Panc1 (cell line): ENCODE results near the gene DCBLD1. TPM values are rescaled to one million over a fixed set of nuclear protein-coding genes. Genes with fewer than 3 reads are reported as not detected.

Source experiments
- ATAC-seq: fragments of 200-7000 bp; cut with Tn5 transposase; 2 replicates; pipeline ENCODE4 v1.9.1; 2020; ENCODE audit warnings: mild to moderate bottlenecking, moderate library complexity
- BruUV-seq: library from RNA; stranded (reverse); fragments of 400-500 nt; replicated peaks from 2 replicates; lab custom pipeline; 2021; lab: Mats Ljungman, UMichigan
- CTCF ChIA-PET: fragments of 300-600 bp; sonication (Branson Sonifier 250); formaldehyde crosslinking; loops from one replicate; lab custom pipeline; 2022; ENCODE audit warnings: antibody characterized with exemption; lab: Charles Lee
- POLR2A ChIA-PET: fragments of 300-600 bp; sonication (Branson Sonifier 250); formaldehyde crosslinking; loops from one replicate; lab custom pipeline; 2022; ENCODE audit warnings: antibody characterized with exemption; lab: Charles Lee
- DNase-seq: peaks from one replicate; pipeline ENCODE4 v3.0.0-alpha.2; 2010; ENCODE audit warnings: low read depth, low spot score
- H3K27ac ChIP-seq: 2 replicates; pipeline ENCODE4 v1.5.1; 2011; ENCODE audit warnings: mild to moderate bottlenecking, low read length, inconsistent platforms
- H3K27me3 ChIP-seq: fragments of 200-500 bp; sonication (Bioruptor generic); 2 replicates; pipeline ENCODE4 v1.6.0; 2014; ENCODE audit warnings: low read length, inconsistent platforms; ENCODE audit not compliant: control insufficient read depth, insufficient read depth
- H3K36me3 ChIP-seq: fragments of 200-500 bp; sonication (Bioruptor generic); 2 replicates; pipeline ENCODE4 v1.5.1; 2014; ENCODE audit warnings: inconsistent platforms, mild to moderate bottlenecking, low read length, moderate library complexity; ENCODE audit not compliant: control insufficient read depth, insufficient read depth
- H3K4me1 ChIP-seq: 2 replicates; pipeline ENCODE4 v1.5.1; 2011; ENCODE audit warnings: inconsistent platforms, mild to moderate bottlenecking, low read length, moderate library complexity; ENCODE audit not compliant: control insufficient read depth, insufficient read depth
- H3K4me3 ChIP-seq, 2 experiments: 2 replicates each; pipeline ENCODE4 v1.5.1; 2011 to 2012; ENCODE audit warnings: low read depth in 2 of 2, low read length in 2 of 2, mild to moderate bottlenecking in 2 of 2, inconsistent platforms in 1 of 2, moderate library complexity in 1 of 2
- H3K9me3 ChIP-seq: fragments of 200-500 bp; sonication (Bioruptor generic); 2 replicates; pipeline ENCODE4 v1.5.1; 2014; ENCODE audit warnings: low read depth, mild to moderate bottlenecking, inconsistent platforms, low read length, moderate library complexity; ENCODE audit not compliant: control insufficient read depth, insufficient read depth
- CTCF ChIP-seq: fragments of 450-650 bp; IDR thresholded peaks from 2 replicates; pipeline ENCODE4 v1.5.1; 2017; ENCODE audit warnings: mild to moderate bottlenecking
- POLR2AphosphoS5 ChIP-seq: IDR thresholded peaks from 2 replicates; pipeline ENCODE4 v1.6.1; 2012; ENCODE audit warnings: mild to moderate bottlenecking, low read depth, low read length, moderate library complexity
- REST ChIP-seq, 2 experiments: IDR thresholded peaks; 2 replicates each; pipeline ENCODE4 v1.6.1; 2011 to 2012; ENCODE audit warnings: low read depth in 2 of 2, control low read depth in 1 of 2, low read length in 1 of 2, mild to moderate bottlenecking in 1 of 2, moderate library complexity in 1 of 2; ENCODE audit not compliant: insufficient read depth in 1 of 2
- SIN3A ChIP-seq: IDR thresholded peaks from 2 replicates; pipeline ENCODE4 v1.6.1; 2012; ENCODE audit warnings: low read depth, mild to moderate bottlenecking, low read length, moderate library complexity, borderline replicate concordance; ENCODE audit not compliant: insufficient read depth
- TCF7L2 ChIP-seq: IDR thresholded peaks from 2 replicates; pipeline ENCODE4 v1.6.1; 2011; ENCODE audit warnings: mild to moderate bottlenecking, low read depth, low read length, inconsistent platforms
- in situ Hi-C: cut with HindIII; loops from 2 replicates; pipeline ENCODE4 v1.10.0; 2016; ENCODE audit warnings: low sequenced_read_pairs, low pct_unique_long_range_greater_than_20kb
- intact Hi-C: fragments of 100-400 bp; cut with micrococcal nuclease; formaldehyde crosslinking; loops from one replicate; pipeline ENCODE4 v1.10.0; 2022; ENCODE audit not compliant: unreplicated experiment
- total RNA-seq: library from RNA; stranded (reverse); gene quantifications from one replicate; pipeline ENCODE4 v1.2.1, GENCODE V29; 2021; ENCODE audit not compliant: unreplicated experiment

Gene DCBLD1
- total RNA-seq, 1 experiment from 2014 or later, result 29.0 TPM

GRCh38 chr6:117540670-117541069 lies 58.2 kb downstream of the DCBLD1 start:
- no peak for ATAC-seq
- CTCF ChIA-PET, result no interaction called here
- BruUV-seq, result no TSS peak

DNA sequence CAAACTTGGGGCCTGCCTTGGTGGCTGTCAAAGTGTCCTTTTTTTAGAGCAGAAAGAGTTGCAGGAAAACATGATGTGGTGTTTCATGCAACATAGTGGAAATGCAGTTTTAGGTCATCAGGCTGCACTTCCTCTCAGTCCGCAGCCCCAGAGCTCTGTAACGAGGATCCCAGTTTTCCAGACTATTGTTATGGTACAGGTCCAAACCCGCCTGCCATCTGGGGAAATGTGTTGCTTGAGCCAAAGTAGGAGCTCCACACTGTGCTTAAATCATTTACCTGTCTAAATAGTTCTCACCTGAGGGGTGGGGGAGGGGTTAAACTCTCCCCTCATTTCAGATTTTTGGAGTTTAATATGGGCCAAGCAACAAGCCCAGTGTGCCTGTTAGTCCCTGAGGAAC lies 60.0 kb downstream of the DCBLD1 start:
- in situ Hi-C loops, result no loop called here
- no peak for ATAC-seq
- no TSS peak for BruUV-seq
- H3K27ac ChIP-seq, result no peak overlapping the region
- intact Hi-C loops, result no loop called here
- no peaks in the 10 kb centered on the region for H3K27me3 ChIP-seq
- TF ChIP-seq SIN3A (no peak), TCF7L2 (no peak), CTCF (no peak), REST (IDR thresholded peaks at IDR 0.05; ENCODE audit: insufficient read depth in 1 of 2, low read depth in 2 of 2, low read length in 1 of 2) (no peak), POLR2AphosphoS5 (no peak)
- ChIA-PET POLR2A (no interaction called here), CTCF (no interaction called here)
- H3K4me1 ChIP-seq, result peaks cover 22% of the 10 kb centered on the region
- peaks cover 7% of the 10 kb centered on the region for H3K36me3 ChIP-seq
- no peaks in the 10 kb centered on the region for H3K9me3 ChIP-seq
- DNase-seq, result no peak
- H3K4me3 ChIP-seq, result no peak overlapping the region

More at GRCh38 chr6:117540670-117541069, 58.2 kb downstream of the DCBLD1 start:
- Histone ChIP-seq H3K27me3 (no peaks in the 10 kb centered on the region), H3K27ac (no peak overlapping the region), H3K4me1 (peaks cover 15% of the 10 kb centered on the region), H3K9me3 (no peaks in the 10 kb centered on the region), H3K36me3 (peaks cover 7% of the 10 kb centered on the region), H3K4me3 (no peak overlapping the region)
- in situ Hi-C loops (no loop called here), intact Hi-C loops (no loop called here)
- POLR2A ChIA-PET, result no interaction called here
- DNase-seq, result no peak
- no peak for TF ChIP-seq TCF7L2
- no peak for TF ChIP-seq SIN3A
- TF ChIP-seq REST (IDR thresholded peaks at IDR 0.05; ENCODE audit: insufficient read depth in 1 of 2, low read depth in 2 of 2, low read length in 1 of 2), result no peak
- TF ChIP-seq CTCF, result no peak
- TF ChIP-seq POLR2AphosphoS5, result no peak
